Measurements from ENCODE around the gene DBI.

GRCh38 chr2:119419065-119419464 is 52.3 kb downstream of the DBI start:
- no peak for TF ChIP-seq FOSL2 (IDR thresholded peaks at IDR 0.05)
- TF ChIP-seq FOSL2 (CRISPR knock-in tag; IDR thresholded peaks at IDR 0.05) = no peak
- no peak for TF ChIP-seq CTCF (IDR thresholded peaks at IDR 0.05)
- no peak for TF ChIP-seq ZFP36 (IDR thresholded peaks at IDR 0.05; ENCODE audit: borderline replicate concordance, partially characterized antibody)
- no peak for TF ChIP-seq MYC (IDR thresholded peaks at IDR 0.05; ENCODE audit: borderline replicate concordance, low read length)
- TF ChIP-seq, protein P1, sequence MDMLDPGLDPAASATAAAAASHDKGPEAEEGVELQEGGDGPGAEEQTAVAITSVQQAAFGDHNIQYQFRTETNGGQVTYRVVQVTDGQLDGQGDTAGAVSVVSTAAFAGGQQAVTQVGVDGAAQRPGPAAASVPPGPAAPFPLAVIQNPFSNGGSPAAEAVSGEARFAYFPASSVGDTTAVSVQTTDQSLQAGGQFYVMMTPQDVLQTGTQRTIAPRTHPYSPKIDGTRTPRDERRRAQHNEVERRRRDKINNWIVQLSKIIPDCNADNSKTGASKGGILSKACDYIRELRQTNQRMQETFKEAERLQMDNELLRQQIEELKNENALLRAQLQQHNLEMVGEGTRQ (IDR thresholded peaks at IDR 0.05) = no peak
- no peak for TF ChIP-seq POLR2A (IDR thresholded peaks at IDR 0.05; ENCODE audit: low read length)
- no peak for TF ChIP-seq JUNB (IDR thresholded peaks at IDR 0.05)
